Osteoblast (primary cell): ENCODE measurements around the gene RANBP17. TPM values are rescaled to one million over a fixed set of nuclear protein-coding genes. Genes with fewer than 3 reads are reported as not detected.

Source experiments
- DNase-seq: peaks from one replicate; pipeline ENCODE4 v3.0.0; 2011; ENCODE audit warnings: low spot score, mixed read lengths; ENCODE audit not compliant: insufficient read length; ENCODE audit errors: missing footprints
- H2AFZ ChIP-seq: 2 replicates; pipeline ENCODE4 v1.6.0; 2011; ENCODE audit warnings: mild to moderate bottlenecking, low read length
- H3K27ac ChIP-seq: 2 replicates; pipeline ENCODE4 v1.5.1; 2011; ENCODE audit warnings: mild to moderate bottlenecking, low read depth, low read length, moderate library complexity
- H3K27me3 ChIP-seq: 2 replicates; pipeline ENCODE4 v1.6.0; 2012; ENCODE audit warnings: mild to moderate bottlenecking, control low read depth, inconsistent platforms, low read length, moderate library complexity; ENCODE audit not compliant: insufficient read depth
- H3K36me3 ChIP-seq: 2 replicates; pipeline ENCODE4 v1.5.1; 2011; ENCODE audit warnings: mild to moderate bottlenecking, low read length, control low read depth, moderate library complexity; ENCODE audit not compliant: insufficient read depth
- H3K4me1 ChIP-seq: 2 replicates; pipeline ENCODE4 v1.5.1; 2011; ENCODE audit warnings: mild to moderate bottlenecking, low read length, control low read depth, moderate library complexity; ENCODE audit not compliant: insufficient read depth
- H3K4me2 ChIP-seq: 2 replicates; pipeline ENCODE4 v1.6.0; 2011; ENCODE audit warnings: mild to moderate bottlenecking, low read length; ENCODE audit not compliant: insufficient read depth
- H3K4me3 ChIP-seq: fragments of 200-600 bp; sonication (generic); 3 replicates; pipeline ENCODE4 v1.5.1; 2012; ENCODE audit warnings: mild to moderate bottlenecking, low read length, inconsistent platforms; ENCODE audit not compliant: insufficient read depth
- H3K79me2 ChIP-seq: 2 replicates; pipeline ENCODE4 v1.6.0; 2012; ENCODE audit warnings: mild to moderate bottlenecking, low read length, control low read depth, inconsistent platforms; ENCODE audit not compliant: insufficient read depth
- H3K9me3 ChIP-seq: 2 replicates; pipeline ENCODE4 v1.5.1; 2011; ENCODE audit warnings: low read depth, low read length, control low read depth
- H4K20me1 ChIP-seq: 2 replicates; pipeline ENCODE4 v1.6.0; 2012; ENCODE audit warnings: mild to moderate bottlenecking, low read length, control low read depth; ENCODE audit not compliant: insufficient read depth
- total RNA-seq: library from RNA; depleted of rRNA; stranded (reverse); fragments of >200 nt; gene quantifications from 2 replicates; pipeline ENCODE4 v1.2.3, GENCODE V29; 2012
- TF ChIP-seq, protein P1 (sequence below): IDR thresholded peaks from 2 replicates; pipeline ENCODE4 v1.5.1; 2011; ENCODE audit warnings: mild to moderate bottlenecking, low read depth, low read length, moderate library complexity; ENCODE audit errors: extremely low read depth

RANBP17 gene
- total RNA-seq, 1 donor = 4.0 TPM

DNA sequence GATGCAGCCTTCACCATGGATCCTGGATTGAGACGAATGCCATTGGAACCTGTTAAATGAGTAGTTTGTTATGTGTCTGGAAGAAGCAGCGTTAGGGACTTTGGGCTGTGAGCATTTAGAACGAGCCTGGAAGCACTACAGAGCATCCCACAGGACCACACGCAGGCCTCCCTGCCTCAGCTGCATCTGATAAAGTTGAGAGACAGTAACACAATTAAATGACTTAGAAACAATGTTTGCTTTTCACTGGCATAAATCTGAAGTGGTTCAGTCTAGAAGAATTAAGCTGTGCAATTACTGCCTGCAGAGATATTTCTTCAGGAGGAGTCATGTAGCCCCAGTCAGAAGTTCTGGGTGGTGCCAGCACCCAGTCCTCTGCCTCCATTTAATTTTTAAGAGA, 437.4 kb downstream of the RANBP17 start:
- Histone ChIP-seq H4K20me1 (no peaks in the 10 kb centered on the region), H3K27ac (no peak overlapping the region), H3K4me3 (no peak overlapping the region), H3K36me3 (no peaks in the 10 kb centered on the region), H3K9me3 (no peaks in the 10 kb centered on the region), H3K4me2 (no peak overlapping the region), H3K79me2 (no peaks in the 10 kb centered on the region), H3K4me1 (peaks cover 3% of the 10 kb centered on the region), H2AFZ (no peak overlapping the region), H3K27me3 (no peaks in the 10 kb centered on the region)
- DNase-seq = no peak
- TF ChIP-seq, protein P1, sequence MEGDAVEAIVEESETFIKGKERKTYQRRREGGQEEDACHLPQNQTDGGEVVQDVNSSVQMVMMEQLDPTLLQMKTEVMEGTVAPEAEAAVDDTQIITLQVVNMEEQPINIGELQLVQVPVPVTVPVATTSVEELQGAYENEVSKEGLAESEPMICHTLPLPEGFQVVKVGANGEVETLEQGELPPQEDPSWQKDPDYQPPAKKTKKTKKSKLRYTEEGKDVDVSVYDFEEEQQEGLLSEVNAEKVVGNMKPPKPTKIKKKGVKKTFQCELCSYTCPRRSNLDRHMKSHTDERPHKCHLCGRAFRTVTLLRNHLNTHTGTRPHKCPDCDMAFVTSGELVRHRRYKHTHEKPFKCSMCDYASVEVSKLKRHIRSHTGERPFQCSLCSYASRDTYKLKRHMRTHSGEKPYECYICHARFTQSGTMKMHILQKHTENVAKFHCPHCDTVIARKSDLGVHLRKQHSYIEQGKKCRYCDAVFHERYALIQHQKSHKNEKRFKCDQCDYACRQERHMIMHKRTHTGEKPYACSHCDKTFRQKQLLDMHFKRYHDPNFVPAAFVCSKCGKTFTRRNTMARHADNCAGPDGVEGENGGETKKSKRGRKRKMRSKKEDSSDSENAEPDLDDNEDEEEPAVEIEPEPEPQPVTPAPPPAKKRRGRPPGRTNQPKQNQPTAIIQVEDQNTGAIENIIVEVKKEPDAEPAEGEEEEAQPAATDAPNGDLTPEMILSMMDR = no peak

DNA sequence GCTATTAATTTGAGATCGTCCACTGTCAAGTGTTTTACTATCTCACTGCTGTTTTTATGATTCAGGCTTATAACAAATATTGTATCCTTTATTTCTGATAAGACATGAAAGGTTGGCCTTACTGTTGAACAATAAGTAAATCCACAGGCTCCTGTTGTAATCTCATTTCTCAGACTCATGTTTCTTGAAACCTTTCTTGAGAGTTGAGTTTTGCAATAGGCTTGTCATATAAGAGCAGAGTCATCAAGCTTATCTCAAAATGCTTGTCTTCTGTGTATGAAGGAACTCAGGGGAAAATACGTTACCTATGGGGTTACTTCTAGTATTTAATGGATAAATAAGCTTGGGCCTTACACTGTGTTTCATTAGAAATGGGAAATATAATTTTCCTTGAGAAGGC, 438.0 kb downstream of the RANBP17 start:
- Histone ChIP-seq H3K27ac (no peak overlapping the region), H3K36me3 (no peaks in the 10 kb centered on the region), H2AFZ (no peak overlapping the region), H3K4me2 (no peak overlapping the region), H3K4me1 (peaks cover 3% of the 10 kb centered on the region), H3K27me3 (peaks cover 4% of the 10 kb centered on the region), H3K4me3 (no peak overlapping the region), H3K9me3 (no peaks in the 10 kb centered on the region), H4K20me1 (no peaks in the 10 kb centered on the region), H3K79me2 (no peaks in the 10 kb centered on the region)
- DNase-seq = no peak
- TF ChIP-seq, protein P1 = no peak

DNA sequence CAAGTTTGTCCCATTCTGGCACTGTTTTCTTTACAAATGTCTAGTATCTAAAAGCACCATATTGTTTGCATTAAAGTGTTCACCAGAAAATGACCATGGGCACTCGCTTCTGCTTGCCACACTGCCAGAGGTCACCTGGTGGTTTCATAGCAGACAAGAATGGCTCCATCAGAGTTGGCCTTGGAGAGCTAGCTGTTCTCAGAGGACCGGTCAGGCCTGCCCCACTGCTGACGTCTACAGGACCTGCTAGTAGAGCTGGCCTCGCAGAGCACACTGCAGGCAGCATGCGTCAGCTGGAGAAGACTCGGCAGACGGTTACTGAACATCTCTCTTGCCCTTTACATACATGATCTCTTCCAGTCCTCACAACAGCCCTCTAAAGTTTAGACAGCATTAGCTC, 438.5 kb downstream of the RANBP17 start:
- no peak overlapping the region for H3K4me2 ChIP-seq
- H4K20me1 ChIP-seq = no peaks in the 10 kb centered on the region
- no peaks in the 10 kb centered on the region for H3K79me2 ChIP-seq
- H3K4me1 ChIP-seq = peaks cover 2% of the 10 kb centered on the region
- no peak overlapping the region for H3K27ac ChIP-seq
- peaks cover 9% of the 10 kb centered on the region for H3K27me3 ChIP-seq
- no peak overlapping the region for H2AFZ ChIP-seq
- no peaks in the 10 kb centered on the region for H3K9me3 ChIP-seq
- H3K36me3 ChIP-seq = no peaks in the 10 kb centered on the region
- no peak overlapping the region for H3K4me3 ChIP-seq
- TF ChIP-seq, protein P1 = no peak
- DNase-seq = no peak

DNA sequence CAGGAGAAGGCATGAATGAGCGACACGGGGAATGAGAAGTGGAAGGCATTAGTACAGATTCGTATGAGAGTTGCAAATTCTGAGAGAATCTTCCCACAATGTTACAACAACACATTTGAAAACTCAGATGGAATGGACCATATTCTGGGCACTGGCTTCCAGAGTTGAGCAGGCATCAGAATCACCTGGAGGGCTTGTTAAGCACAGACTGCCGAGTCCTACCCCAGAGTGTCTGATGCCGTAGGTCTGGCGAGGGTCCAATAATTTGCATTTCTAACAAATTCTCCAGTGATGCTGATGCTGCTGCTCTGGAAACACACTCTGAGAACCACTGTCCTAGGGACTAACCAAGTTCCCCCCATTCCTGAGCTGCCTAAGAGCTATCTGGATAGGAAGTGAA, 444.3 kb downstream of the RANBP17 start:
- DNase-seq = no peak
- H4K20me1 ChIP-seq = no peaks in the 10 kb centered on the region
- no peak overlapping the region for H2AFZ ChIP-seq
- no peaks in the 10 kb centered on the region for H3K4me1 ChIP-seq
- no peaks in the 10 kb centered on the region for H3K36me3 ChIP-seq
- peaks cover 65% of the 10 kb centered on the region for H3K27me3 ChIP-seq
- no peaks in the 10 kb centered on the region for H3K9me3 ChIP-seq
- H3K4me2 ChIP-seq = no peak overlapping the region
- TF ChIP-seq, protein P1 = no peak
- no peaks in the 10 kb centered on the region for H3K79me2 ChIP-seq
- H3K27ac ChIP-seq = no peak overlapping the region
- no peak overlapping the region for H3K4me3 ChIP-seq
